HEK293 (cell line): ENCODE measurements around the gene SLC16A7.

Experiments
- CTCF ChIA-PET: fragments of 350-600 bp; formaldehyde crosslinking; extraction: SDS; loops from one replicate; lab custom pipeline; 2021; ENCODE audit warnings: antibody characterized with exemption; lab: Yijun Ruan, JAX
- POLR2A ChIA-PET: fragments of 300-600 bp; formaldehyde crosslinking; extraction: SDS; loops from one replicate; lab custom pipeline; 2020; ENCODE audit warnings: antibody characterized with exemption, inconsistent platforms; lab: Yijun Ruan, JAX
- H3K27ac ChIP-seq: fragments of 200-500 bp; sonication (Bioruptor generic); 2 replicates; pipeline ENCODE4 v1.5.1; 2014; ENCODE audit warnings: low read depth, low read length, control low read depth, inconsistent platforms; ENCODE audit errors: extremely low read depth
- H3K36me3 ChIP-seq, 2 experiments: fragments of 200-500 bp in 1 of 2; sonication (Bioruptor generic) in 1 of 2; 1 replicate in 1 of 2; 2 replicates in 1 of 2; pipeline ENCODE4 v1.5.1; 2014 to 2017; ENCODE audit warnings: inconsistent platforms in 2 of 2, low read length in 2 of 2; ENCODE audit not compliant: control insufficient read depth in 2 of 2, insufficient read depth in 1 of 2
- H3K4me1 ChIP-seq: fragments of 200-500 bp; sonication (Bioruptor generic); 2 replicates; pipeline ENCODE4 v1.5.1; 2014; ENCODE audit warnings: mild to moderate bottlenecking, low read length, inconsistent platforms; ENCODE audit not compliant: control insufficient read depth, insufficient read depth
- H3K4me3 ChIP-seq: 2 replicates; pipeline ENCODE4 v1.5.1; 2011; ENCODE audit warnings: low read depth, mild to moderate bottlenecking, control low read depth, low read length, moderate library complexity
- H3K9me3 ChIP-seq: fragments of 200-500 bp; sonication (Bioruptor generic); 2 replicates; pipeline ENCODE4 v1.5.1; 2014; ENCODE audit warnings: low read depth, low read length, inconsistent platforms; ENCODE audit not compliant: control insufficient read depth, insufficient read depth
- ELK4 ChIP-seq: IDR thresholded peaks from 2 replicates; pipeline ENCODE4 v1.6.1; 2011; ENCODE audit warnings: mild to moderate bottlenecking, low read depth, low read length, borderline replicate concordance
- GLIS2 ChIP-seq: fragments of 450-650 bp; formaldehyde crosslinking; IDR thresholded peaks from 2 replicates; pipeline ENCODE4 v1.5.1; 2016; ENCODE audit warnings: missing biosample characterization, missing genetic modification characterization
- HIC1 ChIP-seq: fragments of 450-650 bp; formaldehyde crosslinking; IDR thresholded peaks from 2 replicates; pipeline ENCODE4 v1.5.1; 2016; ENCODE audit warnings: missing biosample characterization, missing genetic modification characterization
- KLF1 ChIP-seq: fragments of 450-650 bp; formaldehyde crosslinking; IDR thresholded peaks from 2 replicates; pipeline ENCODE4 v1.5.1; 2016; ENCODE audit warnings: missing biosample characterization, missing genetic modification characterization
- PRDM1 ChIP-seq: fragments of 450-650 bp; formaldehyde crosslinking; IDR thresholded peaks from 2 replicates; pipeline ENCODE4; 2016; ENCODE audit warnings: missing biosample characterization, missing genetic modification characterization
- REPIN1 ChIP-seq: fragments of 450-650 bp; formaldehyde crosslinking; IDR thresholded peaks from 2 replicates; pipeline ENCODE4 v1.5.1; 2017; ENCODE audit warnings: missing biosample characterization, missing genetic modification characterization, low read depth
- TCF7L2 ChIP-seq: IDR thresholded peaks from 2 replicates; pipeline ENCODE4 v1.6.1; 2011; ENCODE audit warnings: low read depth, mild to moderate bottlenecking, inconsistent platforms, low read length, moderate library complexity, borderline replicate concordance
- TRIM28 ChIP-seq: IDR thresholded peaks from 2 replicates; pipeline ENCODE4 v1.6.1; 2011; ENCODE audit warnings: low read length, control low read depth, borderline replicate concordance
- ZBTB6 ChIP-seq: fragments of 450-650 bp; formaldehyde crosslinking; IDR thresholded peaks from 2 replicates; pipeline ENCODE4 v1.5.1; 2017; ENCODE audit warnings: missing biosample characterization, missing genetic modification characterization
- ZFP69B ChIP-seq: fragments of 450-650 bp; formaldehyde crosslinking; IDR thresholded peaks from 2 replicates; pipeline ENCODE4 v1.5.1; 2016; ENCODE audit warnings: missing biosample characterization, missing genetic modification characterization
- ZNF157 ChIP-seq: fragments of 450-650 bp; formaldehyde crosslinking; IDR thresholded peaks from 2 replicates; pipeline ENCODE4 v1.5.1; 2016; ENCODE audit warnings: missing biosample characterization, missing genetic modification characterization
- ZNF169 ChIP-seq: fragments of 450-650 bp; formaldehyde crosslinking; IDR thresholded peaks from 2 replicates; pipeline ENCODE4 v1.5.1; 2016; ENCODE audit warnings: missing biosample characterization, missing genetic modification characterization
- ZNF2 ChIP-seq: fragments of 450-650 bp; formaldehyde crosslinking; IDR thresholded peaks from 2 replicates; pipeline ENCODE4 v1.5.1; 2016; ENCODE audit warnings: missing biosample characterization, missing genetic modification characterization
- ZNF248 ChIP-seq: fragments of 450-650 bp; formaldehyde crosslinking; IDR thresholded peaks from 2 replicates; pipeline ENCODE4 v1.5.1; 2017; ENCODE audit warnings: missing biosample characterization, missing genetic modification characterization
- ZNF311 ChIP-seq: fragments of 450-650 bp; formaldehyde crosslinking; IDR thresholded peaks from 2 replicates; pipeline ENCODE4 v1.5.1; 2017; ENCODE audit warnings: missing biosample characterization, missing genetic modification characterization, borderline replicate concordance
- ZNF416 ChIP-seq: fragments of 450-650 bp; formaldehyde crosslinking; IDR thresholded peaks from 2 replicates; pipeline ENCODE4 v1.5.1; 2016; ENCODE audit warnings: missing biosample characterization, missing genetic modification characterization
- ZNF423 ChIP-seq: fragments of 450-650 bp; formaldehyde crosslinking; IDR thresholded peaks from 2 replicates; pipeline ENCODE4 v1.5.1; 2016; ENCODE audit warnings: missing biosample characterization, missing genetic modification characterization
- ZNF48 ChIP-seq: fragments of 450-650 bp; formaldehyde crosslinking; IDR thresholded peaks from 2 replicates; pipeline ENCODE4 v1.5.1; 2016; ENCODE audit warnings: missing biosample characterization, missing genetic modification characterization
- ZNF510 ChIP-seq: fragments of 450-650 bp; formaldehyde crosslinking; IDR thresholded peaks from 2 replicates; pipeline ENCODE4 v1.5.1; 2018; ENCODE audit warnings: mild to moderate bottlenecking, missing genetic modification characterization, missing biosample characterization; ENCODE audit not compliant: insufficient replicate concordance
- ZNF518A ChIP-seq: fragments of 450-650 bp; formaldehyde crosslinking; conservative IDR thresholded peaks from 2 replicates; pipeline ENCODE4 v1.5.1; 2016; ENCODE audit warnings: low read depth, missing biosample characterization, missing genetic modification characterization
- ZNF548 ChIP-seq: fragments of 450-650 bp; formaldehyde crosslinking; IDR thresholded peaks from 2 replicates; pipeline ENCODE4 v1.5.1; 2016; ENCODE audit warnings: missing biosample characterization, missing genetic modification characterization
- ZNF549 ChIP-seq: fragments of 450-650 bp; IDR thresholded peaks from 2 replicates; pipeline ENCODE4 v1.5.1; 2018; ENCODE audit warnings: missing biosample characterization, missing genetic modification characterization, mild to moderate bottlenecking, inconsistent platforms, moderate library complexity
- ZNF558 ChIP-seq: fragments of 450-650 bp; formaldehyde crosslinking; IDR thresholded peaks from 2 replicates; pipeline ENCODE4 v1.5.1; 2016; ENCODE audit warnings: missing biosample characterization, missing genetic modification characterization
- ZNF707 ChIP-seq: fragments of 450-650 bp; formaldehyde crosslinking; IDR thresholded peaks from 2 replicates; pipeline ENCODE4 v1.5.1; 2016; ENCODE audit warnings: missing biosample characterization, missing genetic modification characterization
- ZNF791 ChIP-seq: fragments of 450-650 bp; formaldehyde crosslinking; IDR thresholded peaks from 2 replicates; pipeline ENCODE4 v1.5.1; 2016; ENCODE audit warnings: missing biosample characterization, missing genetic modification characterization
- ZNF830 ChIP-seq: fragments of 450-650 bp; IDR thresholded peaks from 2 replicates; pipeline ENCODE4 v1.5.0; 2018; ENCODE audit warnings: missing biosample characterization, missing genetic modification characterization, low read depth, mild to moderate bottlenecking, moderate library complexity

Gene SLC16A7

GRCh38 chr12:59651229-59651920 is 55.5 kb downstream of the SLC16A7 start (continued):
- TF ChIP-seq PRDM1 (tag by site-specific recombination) (no peak), ZNF830 (tag by site-specific recombination) (no peak), ZNF548 (tag by site-specific recombination) (no peak)

- CTCF ChIA-PET = no interaction called here
- TF ChIP-seq ZNF157 (tag by site-specific recombination) = no peak
- TF ChIP-seq ZNF2 (tag by site-specific recombination) = no peak
- TF ChIP-seq ZNF510 (tag by site-specific recombination) = no peak
- TF ChIP-seq ZBTB6 (tag by site-specific recombination) = no peak
- TF ChIP-seq ZNF416 (tag by site-specific recombination) = no peak
- no peak for TF ChIP-seq ZNF248 (tag by site-specific recombination)
- no peak for TF ChIP-seq HIC1 (tag by site-specific recombination)
- TF ChIP-seq GLIS2 (tag by site-specific recombination) = no peak
- TF ChIP-seq ZNF311 (tag by site-specific recombination) = no peak
- TF ChIP-seq TCF7L2 = no peak
- no peak for TF ChIP-seq ZFP69B
- no peak for TF ChIP-seq ZNF423 (tag by site-specific recombination)
- TF ChIP-seq ZNF791 (tag by site-specific recombination) = no peak
- Histone ChIP-seq H3K36me3 (no peaks in the 10 kb centered on the region), H3K9me3 (no peaks in the 10 kb centered on the region), H3K4me3 (no peak overlapping the region), H3K27ac (no peak overlapping the region), H3K4me1 (peaks cover 3% of the 10 kb centered on the region; the same call in 1 of the 2 replicates)
- POLR2A ChIA-PET = no interaction called here
Measured at GRCh38 chr12:59652130-59652529, 56.3 kb downstream of the SLC16A7 start.

GRCh38 chr12:59654061-59654460 is 58.2 kb downstream of the SLC16A7 start:
- POLR2A ChIA-PET = no interaction called here
- no peaks in the 10 kb centered on the region for H3K9me3 ChIP-seq
- CTCF ChIA-PET = interaction anchor here (0.7 kb wide), 1 partner anchor 56 kb away, joined by 4 read pairs; no protein-coding TSS in a partner anchor
- no peak overlapping the region for H3K4me3 ChIP-seq
- peaks cover 3% of the 10 kb centered on the region; the same call in 1 of the 2 replicates for H3K4me1 ChIP-seq
- H3K36me3 ChIP-seq = no peaks in the 10 kb centered on the region
- H3K27ac ChIP-seq = no peak overlapping the region
- TF ChIP-seq REPIN1 (tag by site-specific recombination) = no peak
- TF ChIP-seq ZNF518A (tag by site-specific recombination) = no peak
- no peak for TF ChIP-seq ZNF549 (tag by site-specific recombination)
- TF ChIP-seq ZNF169 (tag by site-specific recombination) = no peak
- no peak for TF ChIP-seq ZNF791 (tag by site-specific recombination)
- no peak for TF ChIP-seq TRIM28
- TF ChIP-seq ZNF707 (tag by site-specific recombination) = no peak
- TF ChIP-seq ZNF48 (tag by site-specific recombination) = no peak
- no peak for TF ChIP-seq KLF1 (tag by site-specific recombination)
- no peak for TF ChIP-seq ELK4
- TF ChIP-seq ZNF558 (tag by site-specific recombination) = no peak
